HG03039 (cell line): ENCODE measurements around the gene AP4M1.

ENCODE experiments used
- ATAC-seq: cut with Tn5 transposase; IDR thresholded peaks from one replicate; pipeline ENCODE4 v1.9.1; 2021; ENCODE audit warnings: mild to moderate bottlenecking, moderate library complexity; ENCODE audit not compliant: unreplicated experiment

AP4M1 gene

DNA sequence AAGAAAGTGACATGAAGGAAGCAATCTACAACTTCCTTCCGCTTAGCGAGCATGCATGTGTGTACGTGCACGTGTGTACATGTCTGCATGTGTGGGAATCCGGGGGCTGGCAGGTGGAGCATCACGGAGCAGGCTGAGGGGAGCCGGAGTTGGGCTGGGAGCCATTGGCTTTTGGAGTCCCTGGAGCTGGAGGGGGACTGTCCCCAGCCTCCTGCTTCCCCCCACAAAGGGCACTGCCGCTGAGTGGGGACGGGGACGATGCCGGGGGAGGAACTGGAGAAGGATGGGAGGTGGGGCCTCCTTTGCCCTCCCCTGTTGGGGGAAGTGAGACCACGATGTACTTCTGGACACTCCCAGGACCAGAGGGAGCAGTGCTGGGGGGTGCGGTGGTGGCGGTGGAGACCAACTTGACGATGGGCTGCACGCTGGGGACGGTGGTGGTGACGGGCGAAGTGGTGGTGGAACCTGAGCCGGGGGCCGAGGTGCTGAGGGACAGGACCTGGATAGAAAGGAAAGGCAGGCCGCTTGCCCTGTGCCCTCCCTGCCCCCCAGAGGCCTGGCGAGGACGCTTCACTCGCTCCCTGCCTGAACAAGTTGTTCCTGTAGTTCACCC lies 5.8 kb downstream of the AP4M1 start:
- no peak for ATAC-seq

DNA sequence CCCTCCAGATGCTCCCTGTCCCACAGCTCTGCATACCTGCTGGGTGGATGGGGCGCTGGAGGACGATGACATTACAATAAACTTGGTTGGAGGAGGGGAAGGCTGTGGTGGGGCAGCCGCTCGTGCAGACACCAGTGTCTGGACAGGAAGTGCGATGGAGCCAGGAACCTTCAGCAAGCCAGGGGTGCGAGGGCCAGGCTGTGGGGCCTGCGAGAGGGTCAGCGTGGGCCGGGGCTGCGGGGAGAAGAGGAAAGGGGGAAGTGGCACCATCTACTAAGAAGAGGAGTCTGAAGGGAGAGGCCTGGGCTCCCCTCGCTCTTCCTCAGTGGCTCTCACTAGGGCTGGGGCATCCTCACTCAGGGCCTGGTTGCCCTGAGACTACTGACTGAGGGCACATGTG lies 6.4 kb downstream of the AP4M1 start:
- ATAC-seq = no peak

DNA sequence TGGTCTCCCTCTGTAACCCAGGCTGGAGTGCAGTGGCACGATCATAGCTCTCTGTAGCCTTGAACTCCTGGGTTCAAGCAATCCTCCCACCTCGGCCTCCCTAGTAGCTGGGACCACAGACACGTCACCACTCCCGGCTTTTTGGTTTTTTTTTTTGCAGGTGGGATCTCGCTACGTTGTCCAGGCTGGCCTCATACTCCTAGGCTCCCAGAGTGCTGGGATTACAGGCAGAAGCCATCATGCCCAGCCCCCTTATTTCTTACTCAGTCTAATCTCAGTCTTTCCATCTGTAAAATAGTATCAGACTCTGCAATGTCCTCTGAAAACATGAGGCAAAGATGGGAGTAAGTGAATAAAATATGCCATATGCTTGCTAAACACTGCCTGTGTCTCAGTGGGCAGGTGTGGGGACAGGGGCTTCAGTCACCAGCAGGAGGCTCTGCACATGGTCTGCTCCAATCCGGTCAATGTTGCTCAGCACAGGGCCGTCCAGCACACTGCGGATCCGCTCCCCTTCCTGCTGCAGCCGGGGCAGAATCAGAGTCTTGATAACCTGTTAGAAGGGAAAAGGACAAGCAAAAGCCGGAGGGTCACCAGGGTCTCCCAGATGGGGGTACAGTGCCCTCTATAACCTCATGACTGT lies 8.2 kb downstream of the AP4M1 start:
- ATAC-seq = no peak

DNA sequence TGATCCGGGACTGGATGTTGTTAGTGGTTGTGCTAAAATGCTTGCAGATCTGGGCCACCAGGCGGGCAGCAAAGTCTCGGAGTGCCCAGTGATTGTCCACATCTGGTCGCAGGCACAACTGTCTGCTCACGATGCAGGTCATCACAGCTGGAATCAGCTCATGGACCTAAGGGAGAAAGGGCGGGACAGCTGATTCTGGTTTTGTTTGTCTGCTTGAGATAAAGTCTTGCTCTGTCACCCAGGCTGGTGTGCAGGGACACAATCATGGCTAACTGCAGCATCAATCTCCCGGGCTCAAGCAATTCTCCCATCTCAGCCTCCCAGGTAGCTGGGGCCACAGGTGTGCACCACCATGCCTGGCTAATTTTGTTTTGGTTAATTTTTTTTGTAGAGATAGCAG lies 9.7 kb downstream of the AP4M1 start:
- no peak for ATAC-seq

DNA sequence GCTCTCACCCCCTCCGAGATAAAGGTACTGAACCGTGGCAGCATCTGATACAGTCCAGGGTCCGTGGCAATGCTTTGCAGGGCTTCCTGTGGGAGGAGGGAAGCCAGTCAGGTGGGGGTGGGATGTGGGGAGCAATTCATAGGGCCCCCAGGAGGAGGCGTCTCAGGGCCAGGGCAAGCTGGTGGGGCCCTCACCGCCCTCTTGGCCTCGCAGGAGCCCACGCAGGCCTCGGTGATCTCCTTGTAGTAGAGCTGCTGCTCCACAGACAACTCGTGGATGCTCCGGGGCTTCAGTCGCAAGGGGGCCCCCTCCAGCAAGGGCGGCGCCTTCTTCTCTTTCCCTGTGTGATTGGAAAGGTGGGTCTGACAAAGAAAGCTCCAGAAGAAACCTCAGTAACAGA lies 10.5 kb downstream of the AP4M1 start:
- ATAC-seq = no peak

DNA sequence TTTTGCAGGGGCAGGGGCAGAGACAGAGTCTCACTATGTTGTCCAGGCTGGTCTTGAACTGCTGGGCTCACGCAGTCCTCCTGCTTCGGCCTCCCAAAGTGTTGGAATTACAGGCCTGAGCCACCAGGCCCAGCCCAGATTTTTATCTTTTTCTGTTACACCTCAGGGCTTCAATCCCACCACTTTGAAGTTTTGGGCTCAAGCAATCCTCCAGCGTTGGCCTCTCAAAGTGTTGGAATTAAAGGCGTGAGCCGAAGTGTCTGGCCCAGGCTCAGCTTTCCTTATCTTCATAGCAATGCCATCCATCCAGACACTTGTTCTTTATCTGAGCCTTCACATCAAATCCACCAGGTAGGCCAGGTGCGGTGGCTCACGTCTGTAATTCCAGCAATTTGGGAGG lies 13.6 kb downstream of the AP4M1 start:
- ATAC-seq = no peak

DNA sequence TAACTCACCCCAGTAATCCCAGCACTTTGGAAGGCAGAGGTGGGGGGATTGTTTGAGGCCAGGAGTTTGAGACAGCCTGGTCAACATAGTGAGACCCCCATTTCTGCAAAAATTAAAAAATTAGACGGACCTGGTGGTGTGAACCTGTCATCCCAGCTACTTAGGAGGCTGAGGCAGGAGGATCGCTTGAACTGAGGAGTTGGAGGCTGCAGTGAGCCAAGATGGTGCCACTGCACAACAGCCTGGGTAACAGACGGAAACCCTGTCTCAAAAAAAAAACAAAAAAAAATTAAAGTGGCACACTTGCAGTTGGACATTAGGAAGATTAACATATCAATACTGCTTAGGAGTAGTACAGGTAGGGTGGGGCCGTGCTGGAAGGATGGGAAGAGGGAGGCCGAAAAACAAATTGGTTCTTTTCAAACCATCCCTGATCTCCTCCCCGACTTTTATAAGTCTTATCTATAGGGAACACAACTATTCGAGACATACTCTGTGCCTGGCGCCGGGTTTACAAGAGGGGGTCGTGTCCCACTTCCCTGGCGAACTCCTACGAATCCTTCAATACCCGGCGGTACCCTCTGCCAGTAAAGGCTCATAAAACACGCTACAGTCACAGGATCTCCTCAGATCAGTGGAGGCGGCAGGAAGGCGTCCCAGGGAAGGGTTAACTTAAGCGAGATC lies 17.1 kb downstream of the AP4M1 start:
- ATAC-seq = no peak

DNA sequence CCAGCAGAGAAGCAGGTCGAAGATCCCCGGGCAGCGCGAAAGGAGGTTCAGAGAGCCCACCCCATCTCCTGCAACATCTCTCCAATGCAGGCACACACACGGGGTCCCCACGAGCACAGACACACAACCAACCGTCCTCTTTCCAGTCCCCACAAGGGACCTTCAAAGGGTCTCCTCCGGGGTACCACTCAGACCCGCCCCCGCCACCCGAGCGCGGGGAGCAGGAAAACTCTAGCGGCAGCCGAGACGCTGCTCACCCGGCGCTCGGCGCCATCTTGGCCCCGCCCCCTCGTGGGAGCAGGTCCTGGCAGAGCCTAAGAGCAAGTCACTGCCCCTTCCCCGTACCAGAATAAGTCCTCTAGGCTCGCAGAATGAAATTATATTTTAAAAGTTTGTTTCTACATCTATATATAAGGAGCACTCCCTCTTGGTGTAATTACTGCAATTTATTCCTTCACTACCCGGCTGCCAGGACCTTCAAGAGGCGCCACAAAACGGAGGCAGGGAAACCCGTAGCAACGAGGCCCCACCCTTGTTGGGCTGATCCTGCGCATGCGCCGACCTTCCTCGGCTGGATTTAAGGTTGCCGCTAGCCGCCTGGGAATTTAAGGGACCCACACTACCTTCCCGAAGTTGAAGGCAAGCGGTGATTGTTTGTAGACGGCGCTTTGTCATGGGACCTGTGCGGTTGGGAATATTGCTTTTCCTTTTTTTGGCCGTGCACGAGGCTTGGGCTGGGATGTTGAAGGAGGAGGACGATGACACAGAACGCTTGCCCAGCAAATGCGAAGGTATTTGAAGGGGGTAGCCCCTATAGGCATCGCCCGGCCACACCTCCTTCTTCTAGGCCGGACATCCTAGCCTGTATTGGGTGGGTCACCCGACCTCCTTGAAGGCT lies 17.9 kb downstream of the AP4M1 start, which contains the start of the genes CNPY4 and TAF6:
CNPY4 (plus strand) TSS at position 563 of the 898 bp plus-strand sequence; CDS start at position 674, 111 bp downstream.
TAF6 (minus strand) TSS at position 287 of the 898 bp plus-strand sequence. CDS start 5,149 bp downstream, outside the sequence.
- ATAC-seq = peak; percentile 76

DNA sequence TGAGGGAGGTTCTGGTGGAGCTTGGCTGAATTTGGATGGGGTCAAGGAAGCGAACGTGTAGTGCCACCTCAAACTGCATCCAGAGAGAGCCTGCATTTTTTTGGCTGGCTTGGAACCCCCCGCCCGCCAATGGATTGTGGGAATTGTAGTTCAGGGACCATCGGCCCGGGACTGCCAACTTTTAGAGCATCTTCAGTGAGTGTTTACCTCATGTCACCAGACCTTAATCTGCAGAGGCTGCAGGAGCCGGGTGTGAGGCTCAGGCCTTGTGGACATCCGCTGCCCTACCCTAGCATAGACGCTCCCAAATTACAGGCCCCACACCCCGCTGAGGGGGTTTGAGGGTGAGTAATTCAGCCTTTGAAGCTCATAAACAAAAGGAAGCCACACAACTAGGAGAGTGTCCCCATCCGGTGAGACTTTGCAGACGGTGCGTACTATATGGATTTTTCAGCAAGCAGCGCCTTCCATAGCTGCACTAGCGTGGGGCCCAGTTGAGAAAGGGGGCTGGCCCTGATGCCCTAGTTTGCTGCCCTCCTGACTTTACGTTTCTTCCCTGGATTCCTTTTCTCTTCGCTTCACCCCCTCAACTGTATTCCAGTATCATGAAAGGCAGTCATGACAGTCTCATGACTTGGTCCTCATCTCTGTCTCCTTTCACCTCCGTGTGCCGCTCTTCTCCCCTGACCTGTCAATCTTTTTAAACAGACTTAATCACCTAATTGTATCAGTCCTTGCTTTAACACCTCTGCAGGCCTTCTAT lies 18.7 kb downstream of the AP4M1 start:
- ATAC-seq = peak; percentile 12

DNA sequence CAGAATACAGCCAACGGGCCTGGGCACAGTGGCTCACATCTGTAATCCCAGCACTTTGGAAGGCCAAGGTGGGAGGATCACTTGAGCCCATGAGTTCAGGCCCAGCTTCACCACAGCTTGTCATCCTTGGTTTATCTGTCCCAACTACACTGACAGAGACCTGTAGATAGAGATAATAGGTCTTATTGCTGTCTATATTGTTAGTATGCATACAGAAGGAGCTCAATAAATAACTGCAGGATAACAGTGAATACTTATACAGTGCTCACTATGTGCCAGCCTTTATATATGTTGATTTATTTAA lies 19.2 kb downstream of the AP4M1 start:
- no peak for ATAC-seq

DNA sequence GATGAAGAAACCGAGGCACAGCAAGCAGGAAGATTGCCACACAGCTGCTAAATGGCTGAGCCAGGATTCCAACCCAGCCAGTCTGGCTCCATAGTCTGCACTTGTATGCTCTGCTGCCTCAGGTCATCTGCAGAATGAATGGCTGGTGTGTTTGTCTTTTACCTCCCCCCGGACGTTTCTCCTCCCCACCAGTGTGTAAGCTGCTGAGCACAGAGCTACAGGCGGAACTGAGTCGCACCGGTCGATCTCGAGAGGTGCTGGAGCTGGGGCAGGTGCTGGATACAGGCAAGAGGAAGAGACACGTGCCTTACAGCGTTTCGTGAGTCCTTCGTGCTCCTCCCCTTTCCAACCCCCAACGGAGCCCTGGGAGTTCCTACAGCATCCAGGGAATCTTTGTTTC lies 20.6 kb downstream of the AP4M1 start:
- no peak for ATAC-seq

DNA sequence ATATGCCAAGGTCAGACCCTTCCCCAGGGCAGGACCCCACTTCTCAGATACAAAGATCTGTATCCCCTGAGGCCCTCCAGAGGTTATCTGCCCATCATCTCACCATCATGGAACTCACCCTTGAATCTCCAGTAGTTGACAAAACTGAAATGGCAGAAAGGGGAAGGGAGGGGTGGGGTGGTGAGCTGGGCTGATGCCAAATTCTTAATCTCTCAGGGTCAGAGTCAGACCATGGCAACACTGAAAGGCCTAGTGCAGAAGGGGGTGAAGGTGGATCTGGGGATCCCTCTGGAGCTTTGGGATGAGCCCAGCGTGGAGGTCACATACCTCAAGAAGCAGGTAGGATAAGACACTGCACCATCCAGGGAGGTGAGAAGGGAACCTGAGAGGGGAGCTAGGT lies 21.1 kb downstream of the AP4M1 start:
- ATAC-seq = no peak

DNA sequence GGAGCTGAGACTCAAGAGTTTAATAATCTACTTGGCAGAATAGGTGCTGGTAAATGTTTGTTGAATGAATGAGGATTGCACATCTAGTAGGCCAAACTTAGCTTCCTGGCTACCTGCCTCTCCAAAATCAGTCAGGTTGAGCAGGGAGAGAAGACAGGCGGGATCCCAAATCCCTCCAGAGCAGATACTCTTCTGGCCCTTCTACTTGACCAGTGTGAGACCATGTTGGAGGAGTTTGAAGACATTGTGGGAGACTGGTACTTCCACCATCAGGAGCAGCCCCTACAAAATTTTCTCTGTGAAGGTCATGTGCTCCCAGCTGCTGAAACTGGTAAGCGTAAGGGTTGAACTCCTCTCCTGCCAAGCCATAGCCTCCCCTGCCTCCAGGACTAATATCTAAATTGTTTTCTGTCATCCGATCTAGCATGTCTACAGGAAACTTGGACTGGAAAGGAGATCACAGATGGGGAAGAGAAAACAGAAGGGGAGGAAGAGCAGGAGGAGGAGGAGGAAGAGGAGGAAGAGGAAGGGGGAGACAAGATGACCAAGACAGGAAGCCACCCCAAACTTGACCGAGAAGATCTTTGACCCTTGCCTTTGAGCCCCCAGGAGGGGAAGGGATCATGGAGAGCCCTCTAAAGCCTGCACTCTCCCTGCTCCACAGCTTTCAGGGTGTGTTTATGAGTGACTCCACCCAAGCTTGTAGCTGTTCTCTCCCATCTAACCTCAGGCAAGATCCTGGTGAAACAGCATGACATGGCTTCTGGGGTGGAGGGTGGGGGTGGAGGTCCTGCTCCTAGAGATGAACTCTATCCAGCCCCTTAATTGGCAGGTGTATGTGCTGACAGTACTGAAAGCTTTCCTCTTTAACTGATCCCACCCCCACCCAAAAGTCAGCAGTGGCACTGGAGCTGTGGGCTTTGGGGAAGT lies 23.1 kb downstream of the AP4M1 start:
- ATAC-seq = no peak

DNA sequence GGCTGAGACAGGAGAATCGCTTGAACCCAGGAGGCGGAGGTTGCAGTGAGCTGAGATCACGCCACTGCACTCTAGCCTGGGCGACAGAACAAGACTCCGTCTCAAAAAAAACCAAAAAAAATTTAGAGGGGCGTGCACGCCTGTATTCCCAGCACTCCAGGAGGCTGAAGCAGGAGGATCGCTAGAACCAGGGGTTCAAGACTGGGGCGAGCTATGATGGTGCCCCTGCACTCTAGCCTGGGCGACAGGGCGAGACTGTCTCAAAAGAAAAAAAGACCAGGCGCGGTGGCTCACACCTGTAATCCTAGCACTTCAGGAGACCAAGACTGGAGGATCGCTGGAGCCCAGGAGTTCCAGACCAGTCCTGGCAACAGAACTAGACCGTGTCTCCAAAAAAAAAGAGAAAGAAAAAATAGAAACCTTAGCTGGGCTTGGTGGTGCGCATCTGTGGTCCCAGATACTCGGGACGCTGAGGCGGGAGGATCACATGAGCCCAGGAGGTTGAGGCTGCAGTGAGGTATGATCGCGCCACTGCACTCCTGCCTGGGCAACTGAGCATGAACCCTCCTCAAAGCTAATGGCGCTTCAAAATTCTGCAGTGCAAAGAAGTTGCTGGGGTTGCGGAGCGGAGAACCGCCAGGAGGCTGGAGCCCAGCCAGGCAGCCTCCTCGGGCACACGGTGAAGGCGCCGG lies 24.9 kb downstream of the AP4M1 start:
- ATAC-seq = peak; percentile 11

DNA sequence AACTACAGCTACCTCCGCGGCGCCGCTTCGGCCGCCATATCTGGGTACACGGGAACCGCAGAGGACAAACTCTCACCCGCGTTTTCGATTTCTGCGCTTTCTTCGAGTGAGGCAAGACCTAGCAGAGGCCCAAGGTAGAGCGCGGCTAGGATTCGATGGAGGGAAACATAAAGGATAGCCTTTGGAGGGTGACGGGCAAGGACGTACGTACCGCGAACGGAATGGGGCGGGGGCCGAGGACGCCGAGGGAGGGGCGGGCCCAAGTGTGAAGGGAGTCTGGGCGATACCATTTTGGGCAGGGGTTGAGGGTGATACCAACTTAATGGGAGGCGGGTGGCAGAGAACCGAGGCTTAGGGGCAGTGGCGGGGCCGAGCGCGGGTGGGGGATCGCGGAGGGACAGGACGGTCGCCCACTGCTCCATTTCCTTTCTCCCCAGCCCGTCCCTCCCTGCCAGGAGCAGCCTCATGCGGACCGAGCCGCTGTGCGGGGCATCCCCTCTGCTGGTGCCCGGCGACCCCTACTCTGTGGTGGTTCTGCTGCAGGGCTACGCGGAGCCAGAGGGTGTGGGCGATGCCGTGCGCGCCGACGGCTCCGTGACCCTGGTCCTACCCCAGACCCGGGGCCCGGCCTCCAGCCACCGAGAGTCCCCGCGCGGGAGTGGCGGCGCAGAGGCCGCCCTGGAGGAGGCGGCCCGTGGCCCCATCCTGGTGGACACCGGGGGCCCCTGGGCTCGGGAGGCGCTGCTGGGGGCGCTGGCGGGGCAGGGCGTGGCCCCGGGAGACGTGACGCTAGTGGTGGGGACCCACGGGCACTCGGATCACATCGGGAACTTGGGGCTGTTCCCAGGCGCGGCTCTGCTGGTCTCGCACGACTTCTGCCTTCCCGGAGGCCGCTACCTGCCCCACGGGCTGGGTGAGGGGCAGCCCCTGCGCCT lies 25.8 kb downstream of the AP4M1 start, which contains the start of gene MBLAC1:
MBLAC1 (plus strand) TSS at position 37 of the 935 bp plus-strand sequence; CDS start at position 466, 429 bp downstream.
- peak; percentile 62 for ATAC-seq

DNA sequence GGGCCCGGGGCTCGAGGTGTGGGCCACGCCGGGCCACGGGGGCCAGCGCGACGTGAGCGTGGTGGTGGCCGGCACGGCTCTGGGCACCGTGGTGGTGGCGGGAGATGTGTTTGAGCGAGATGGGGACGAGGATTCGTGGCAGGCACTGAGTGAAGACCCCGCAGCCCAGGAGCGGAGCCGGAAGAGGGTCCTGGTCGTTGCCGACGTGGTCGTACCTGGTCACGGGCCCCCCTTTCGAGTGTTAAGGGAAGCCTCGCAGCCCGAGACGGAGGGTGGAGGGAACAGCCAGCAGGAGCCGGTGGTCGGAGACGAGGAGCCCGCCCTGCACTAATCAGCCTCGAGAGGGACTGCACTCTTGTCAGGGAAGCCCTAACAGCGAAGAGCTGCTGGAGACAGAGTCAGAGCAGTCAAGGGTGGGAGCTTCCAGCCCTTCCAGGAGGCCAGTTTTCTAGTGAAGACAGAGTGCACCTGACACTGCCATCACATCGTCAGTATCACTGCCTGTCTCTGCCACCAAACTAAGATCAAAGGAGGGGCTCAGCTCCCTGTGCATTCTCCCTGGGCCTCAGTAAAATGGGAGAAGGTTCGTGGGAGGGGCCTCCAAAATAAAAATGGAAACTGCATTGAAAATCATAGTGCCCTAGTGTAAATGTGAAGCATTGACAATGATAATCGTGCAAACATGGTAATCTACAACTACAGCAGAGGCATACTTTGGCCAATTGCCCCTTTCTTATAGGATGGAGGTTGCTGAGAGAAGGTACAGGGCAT lies 26.6 kb downstream of the AP4M1 start:
- no peak for ATAC-seq

DNA sequence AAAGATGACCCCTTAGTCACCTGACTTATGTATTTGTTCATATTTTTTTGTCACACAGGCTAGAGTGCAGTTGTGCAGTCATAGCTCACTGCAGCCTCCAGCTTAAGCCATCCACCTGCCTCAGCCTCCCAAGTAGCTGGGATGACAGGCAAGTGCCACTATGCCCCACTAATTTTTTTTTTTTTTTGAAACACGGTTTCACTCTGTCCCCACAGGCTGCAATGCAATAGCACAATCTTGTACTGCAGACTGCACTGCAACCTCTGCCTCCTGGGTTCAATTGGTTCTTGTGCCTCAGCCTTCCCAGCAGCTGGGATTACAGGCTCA lies 27.2 kb downstream of the AP4M1 start:
- ATAC-seq = no peak
